ENCODE measurements around the gene CCDC91.
"Not testable (repeated sequence)": the region's sequence is repeated elsewhere in the genome, so short reads cannot be mapped to it uniquely, and the experiment has no call there.

The CCDC91 gene

DNA sequence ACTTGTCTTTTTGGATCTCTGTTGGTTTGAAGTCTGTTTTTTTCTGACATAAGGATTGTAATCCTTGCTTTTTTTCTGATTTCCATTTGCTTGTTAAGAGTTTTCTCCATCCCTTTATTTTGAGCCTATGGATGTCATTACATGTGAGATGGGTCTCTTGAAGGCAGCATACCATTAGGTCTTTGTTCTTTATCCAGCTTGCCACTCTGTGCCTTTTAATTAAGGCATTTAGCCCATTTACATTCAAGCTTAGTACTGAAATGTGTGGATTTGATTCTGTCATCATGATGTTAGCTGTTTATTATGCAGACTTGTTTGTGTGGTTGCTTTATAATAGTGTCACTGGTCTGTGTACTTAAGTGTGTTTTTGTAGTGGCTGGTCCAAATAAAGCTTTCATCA, 100.0 kb downstream of the CCDC91 start:
- DNase-seq (ENCODE audit: low read depth in 2 of 2), result no peak

- no peak for DNase-seq (ENCODE audit: low read depth in 2 of 2)
Measured at GRCh38 chr12:28292699-28293098, 102.4 kb downstream of the CCDC91 start.

DNA sequence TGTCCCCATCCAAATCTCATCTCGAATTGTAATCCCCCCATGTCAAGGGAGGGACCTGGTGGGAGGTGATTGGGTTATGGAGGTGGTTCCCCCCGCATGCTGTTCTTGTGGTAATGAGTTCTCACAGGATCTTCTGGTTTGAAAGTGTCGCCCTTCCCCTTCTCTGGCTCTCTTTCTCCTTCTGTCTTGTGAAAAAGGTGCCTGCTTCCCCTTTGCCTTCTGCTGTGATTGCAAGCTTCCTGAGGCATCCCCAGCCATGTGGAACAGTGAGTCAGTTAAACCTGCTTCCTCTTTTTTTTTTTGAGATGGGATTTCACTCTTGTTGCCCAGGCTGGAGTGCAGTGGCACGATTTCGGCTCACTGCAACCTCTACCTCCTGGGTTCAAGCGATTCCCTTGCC, 104.0 kb downstream of the CCDC91 start:
- no peak for DNase-seq (ENCODE audit: low read depth in 2 of 2)

- DNase-seq (ENCODE audit: low read depth in 2 of 2), result no peak
Measured at GRCh38 chr12:28296287-28296686, 106.0 kb downstream of the CCDC91 start.

GRCh38 chr12:28303192-28303591, 112.9 kb downstream of the CCDC91 start:
- no peak for DNase-seq (ENCODE audit: low read depth in 2 of 2)

GRCh38 chr12:28306535-28306934, 116.3 kb downstream of the CCDC91 start:
- DNase-seq (ENCODE audit: low read depth in 2 of 2), result no peak

- no peak for DNase-seq (ENCODE audit: low read depth in 2 of 2)
Measured at GRCh38 chr12:28308891-28309290, 118.6 kb downstream of the CCDC91 start.

DNA sequence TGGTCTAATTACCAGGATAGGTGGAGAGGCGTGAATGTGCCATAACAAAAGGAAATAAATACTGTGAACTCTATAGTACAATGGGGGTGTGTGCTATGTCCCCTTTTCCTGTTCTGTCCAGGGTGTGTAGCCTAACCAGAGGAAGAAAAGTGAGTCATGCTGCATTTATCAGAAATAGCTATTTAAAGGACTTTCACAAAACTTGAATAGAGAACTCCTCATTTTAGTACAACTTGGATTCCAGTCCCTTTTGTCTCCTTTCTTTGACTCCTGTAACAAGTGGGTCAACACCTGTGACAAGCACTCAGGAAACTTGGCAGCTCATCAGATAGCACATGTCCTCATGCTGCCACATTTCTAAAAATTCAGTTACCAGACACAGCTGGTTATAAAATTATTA, 123.4 kb downstream of the CCDC91 start:
- DNase-seq (ENCODE audit: low read depth in 2 of 2), result no peak

DNA sequence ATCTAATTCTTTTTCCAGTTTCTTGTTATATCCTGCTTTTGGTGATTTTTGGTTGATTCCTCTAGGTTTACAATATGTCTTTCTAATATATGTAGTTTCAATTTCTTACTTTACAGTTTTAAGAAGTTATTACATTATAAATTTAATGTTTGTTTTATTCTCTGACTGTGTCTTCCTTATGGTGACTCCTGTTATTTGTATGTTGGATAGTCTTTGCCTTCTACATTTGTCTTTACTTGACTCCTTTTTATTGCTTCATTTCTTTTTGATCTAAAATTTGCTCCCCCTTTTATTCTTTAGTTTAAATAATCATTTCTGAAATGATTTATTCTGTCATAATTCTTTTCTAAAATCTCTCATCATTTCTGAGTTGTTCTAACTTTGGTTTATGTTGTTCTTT, 125.8 kb downstream of the CCDC91 start:
- DNase-seq (ENCODE audit: low read depth in 2 of 2), result no peak

DNA sequence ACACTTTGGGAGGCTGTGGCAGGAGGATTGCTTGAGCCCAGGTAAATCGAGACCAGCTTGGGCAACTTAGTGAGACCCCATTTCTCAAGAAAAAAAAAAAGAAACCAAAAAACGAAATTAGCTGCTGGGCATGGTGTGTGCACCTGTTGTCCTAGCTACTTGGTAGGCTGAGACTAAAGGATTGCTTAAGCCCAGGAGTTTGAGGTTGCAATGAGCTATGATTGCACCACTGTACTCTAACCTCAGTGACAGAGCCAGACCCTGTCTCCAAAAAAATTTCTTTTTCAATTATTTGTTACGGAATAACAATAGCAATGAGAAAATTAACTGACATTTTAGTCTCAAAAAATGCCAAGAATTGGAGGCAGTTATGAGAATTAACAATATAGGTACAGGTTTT, 128.0 kb downstream of the CCDC91 start:
- no peak for DNase-seq (ENCODE audit: low read depth in 2 of 2)

DNA sequence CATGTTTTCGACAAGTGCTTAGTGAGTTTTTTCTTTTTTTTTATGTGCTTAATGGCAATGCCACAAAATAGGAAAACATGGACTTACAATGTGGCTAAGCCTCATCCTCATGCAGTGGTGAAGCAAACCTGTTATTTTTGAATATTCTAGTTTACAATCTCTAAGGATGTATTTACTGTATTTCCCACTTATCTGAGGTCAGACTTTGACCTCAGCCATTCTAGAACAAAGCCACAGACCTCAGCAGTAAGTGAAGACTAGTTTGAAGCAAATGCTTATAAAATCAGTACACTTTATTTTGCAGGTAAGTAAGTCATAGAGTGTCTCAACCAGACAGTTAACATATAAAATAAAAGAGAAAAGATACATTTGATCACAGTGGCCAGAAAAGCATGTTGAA, 130.1 kb downstream of the CCDC91 start:
- DNase-seq (ENCODE audit: low read depth in 2 of 2), result no peak

GRCh38 chr12:28327722-28328121, 137.5 kb downstream of the CCDC91 start:
- DNase-seq (ENCODE audit: low read depth in 2 of 2), result no peak

DNA sequence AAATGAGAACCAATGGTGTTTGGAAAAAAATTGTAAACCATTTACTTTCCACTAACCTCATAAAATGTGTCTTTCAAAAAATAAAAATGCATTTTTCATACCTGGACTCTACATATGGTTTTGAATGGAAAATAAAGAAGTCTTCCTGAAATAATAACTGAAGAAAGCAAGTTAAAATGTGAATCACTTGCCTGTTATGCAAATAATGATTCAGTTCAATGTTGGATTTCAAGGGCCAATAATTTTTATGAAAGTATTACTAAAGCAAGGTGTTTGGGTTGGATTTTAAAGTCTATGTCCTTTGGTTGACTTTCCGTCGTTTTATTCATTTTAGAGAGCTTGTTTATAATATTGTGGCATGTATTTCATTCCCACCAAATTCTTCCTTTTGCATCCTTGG, 138.7 kb downstream of the CCDC91 start:
- DNase-seq (ENCODE audit: low read depth in 2 of 2), result no peak

DNA sequence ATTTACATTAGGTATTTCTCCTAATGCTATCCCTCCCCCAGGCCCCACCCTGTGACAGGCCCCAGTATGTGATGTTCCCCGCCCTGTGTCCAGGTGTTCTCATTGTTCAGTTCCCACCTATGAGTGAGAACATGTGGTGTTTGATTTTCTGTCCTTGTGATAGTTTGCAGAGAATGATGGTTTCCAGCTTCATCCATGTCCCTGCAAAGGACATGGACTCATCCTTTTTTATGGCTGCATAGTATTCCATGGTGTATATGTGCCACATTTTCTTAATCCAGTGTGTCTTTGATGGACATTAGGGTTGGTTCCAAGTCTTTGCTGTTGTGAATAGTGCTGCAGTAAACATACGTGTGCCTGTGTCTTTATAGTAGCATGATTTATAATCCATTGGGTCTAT, 139.5 kb downstream of the CCDC91 start:
- not testable (repeated sequence) for DNase-seq (ENCODE audit: low read depth in 2 of 2)

DNA sequence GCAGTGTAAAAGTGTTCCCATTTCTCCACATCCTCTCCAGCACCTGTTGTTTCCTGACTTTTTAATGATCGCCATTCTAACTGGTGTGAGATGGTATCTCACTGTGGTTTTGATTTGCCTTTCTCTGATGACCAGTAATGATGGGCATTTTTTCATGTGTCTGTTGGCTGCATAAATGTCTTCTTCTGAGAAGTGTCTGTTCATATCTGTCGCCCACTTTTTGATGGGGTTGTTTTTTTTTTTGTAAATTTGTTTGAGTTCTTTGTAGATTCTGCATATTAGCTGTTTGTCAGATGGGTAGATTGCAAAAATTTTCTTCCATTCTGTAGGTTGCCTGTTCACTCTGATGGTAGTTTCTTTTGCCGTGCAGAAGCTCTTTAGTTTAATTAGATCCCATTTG, 140.0 kb downstream of the CCDC91 start:
- DNase-seq (ENCODE audit: low read depth in 2 of 2), result not testable (repeated sequence)

DNA sequence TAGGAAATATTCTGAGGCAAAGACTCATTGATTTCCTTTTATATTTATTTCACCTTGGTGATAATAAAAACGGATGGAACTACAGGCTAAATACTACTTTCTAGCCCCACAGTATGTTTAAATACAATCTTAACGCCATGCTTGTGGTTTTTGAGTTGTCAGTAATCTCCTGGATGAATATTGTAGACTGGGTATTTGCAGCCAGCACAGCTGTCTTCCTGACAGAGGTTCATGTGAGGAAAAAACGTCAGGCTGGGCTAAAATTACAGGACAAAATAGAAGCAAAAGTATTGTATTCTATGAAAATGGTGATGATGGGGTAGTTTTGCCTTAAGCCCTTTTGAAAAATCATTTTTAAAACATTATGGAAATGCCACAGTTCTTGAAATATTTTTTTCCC, 140.9 kb downstream of the CCDC91 start:
- DNase-seq (ENCODE audit: low read depth in 2 of 2), result no peak

- DNase-seq (ENCODE audit: low read depth in 2 of 2), result no peak
Measured at GRCh38 chr12:28340261-28341045, 150.2 kb downstream of the CCDC91 start.

- DNase-seq (ENCODE audit: low read depth in 2 of 2), result no peak
Measured at GRCh38 chr12:28343713-28344112, 153.5 kb downstream of the CCDC91 start.

GRCh38 chr12:28346567-28346966, 156.3 kb downstream of the CCDC91 start:
- no peak for DNase-seq (ENCODE audit: low read depth in 2 of 2)

DNA sequence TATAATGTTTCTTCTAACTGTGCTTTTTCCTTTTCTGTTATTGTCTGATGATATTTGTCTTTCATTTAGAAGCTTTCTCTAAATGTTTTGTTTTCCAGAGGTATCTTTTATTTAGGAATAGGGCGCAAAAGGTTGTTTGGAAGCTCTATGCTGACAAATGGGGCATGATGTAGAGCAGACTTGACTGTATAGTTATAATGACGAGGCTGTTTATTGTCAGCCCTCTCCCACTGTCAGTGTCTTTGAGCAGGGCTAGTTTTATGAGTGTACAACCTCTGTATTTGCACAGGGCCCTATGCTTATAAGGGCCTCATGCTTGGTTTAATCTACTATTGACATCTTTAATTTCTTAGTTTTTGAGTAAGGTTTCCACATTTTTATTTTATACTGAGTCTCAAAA, 158.9 kb downstream of the CCDC91 start:
- no peak for DNase-seq (ENCODE audit: low read depth in 2 of 2)

- DNase-seq (ENCODE audit: low read depth in 2 of 2), result no peak
Measured at GRCh38 chr12:28350502-28350901, 160.2 kb downstream of the CCDC91 start.

DNA sequence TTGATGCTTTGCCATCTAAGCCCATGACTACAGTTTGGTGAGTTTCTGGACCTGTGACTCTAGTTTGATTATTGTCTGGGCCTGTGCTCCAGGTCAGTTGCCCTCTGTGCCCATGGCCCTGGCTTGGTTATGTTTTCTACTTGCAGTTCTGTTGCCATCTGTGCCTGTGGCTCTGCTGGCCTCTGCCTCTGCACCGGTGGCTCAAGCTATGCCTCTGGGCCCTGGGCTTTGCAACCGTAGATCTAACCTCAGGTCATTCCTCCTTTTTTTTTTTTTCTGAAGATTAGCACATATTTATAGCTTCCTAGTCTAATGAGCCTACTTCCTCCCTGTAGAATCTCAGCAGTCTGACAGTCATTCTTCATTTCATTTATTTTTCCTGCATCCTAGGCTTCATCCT, 161.2 kb downstream of the CCDC91 start:
- DNase-seq (ENCODE audit: low read depth in 2 of 2), result no peak

GRCh38 chr12:28355161-28355560, 164.9 kb downstream of the CCDC91 start:
- DNase-seq (ENCODE audit: low read depth in 2 of 2), result no peak

GRCh38 chr12:28360253-28360652, 170.0 kb downstream of the CCDC91 start:
- DNase-seq (ENCODE audit: low read depth in 2 of 2), result no peak
